ENCODE data around the gene ARHGEF6.

GRCh38 chrX:136691028-136691809 is 89.5 kb downstream of the ARHGEF6 start:
- no peak for TF ChIP-seq CTCF (IDR thresholded peaks at IDR 0.05; ENCODE audit: low read depth, low read length, poor library complexity, severe bottlenecking)
- no peak for TF ChIP-seq EZH2phosphoT487 (IDR thresholded peaks at IDR 0.05; ENCODE audit: borderline replicate concordance, low read length)
